GM21528 (cell line): ENCODE data around the gene AGRN.
"Not testable (repeated sequence)": the region's sequence is repeated elsewhere in the genome, so short reads cannot be mapped to it uniquely, and the experiment has no call there.

Experiments
- ATAC-seq: cut with Tn5 transposase; IDR thresholded peaks from one replicate; pipeline ENCODE4 v1.9.1; 2021; ENCODE audit warnings: mild to moderate bottlenecking, moderate library complexity; ENCODE audit not compliant: unreplicated experiment, low FRiP score

The AGRN gene

DNA sequence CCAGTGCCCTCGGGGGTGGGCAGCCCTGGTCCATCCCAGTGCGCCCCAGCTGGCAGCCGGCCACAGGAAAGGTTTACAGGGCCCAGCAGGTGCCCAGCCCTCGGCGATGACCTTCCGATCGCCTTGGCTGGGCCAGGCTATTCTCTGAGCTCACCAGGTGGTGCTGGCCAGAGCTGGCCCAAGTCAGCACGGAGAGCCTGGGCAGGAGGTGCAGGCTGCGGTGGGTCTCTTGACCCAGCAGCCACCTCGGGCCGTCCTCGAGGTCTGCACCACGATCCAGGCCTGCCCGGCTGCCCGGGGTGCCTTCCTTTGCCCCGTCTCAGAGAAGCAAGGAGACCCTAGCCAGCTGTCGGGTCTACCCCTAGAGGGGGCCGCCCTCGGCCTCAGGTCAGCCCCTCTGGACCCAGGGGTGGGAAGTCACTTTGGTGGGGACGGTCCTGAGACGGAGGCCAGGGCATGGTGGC, 38.4 kb upstream of the AGRN start:
- ATAC-seq, result no peak

DNA sequence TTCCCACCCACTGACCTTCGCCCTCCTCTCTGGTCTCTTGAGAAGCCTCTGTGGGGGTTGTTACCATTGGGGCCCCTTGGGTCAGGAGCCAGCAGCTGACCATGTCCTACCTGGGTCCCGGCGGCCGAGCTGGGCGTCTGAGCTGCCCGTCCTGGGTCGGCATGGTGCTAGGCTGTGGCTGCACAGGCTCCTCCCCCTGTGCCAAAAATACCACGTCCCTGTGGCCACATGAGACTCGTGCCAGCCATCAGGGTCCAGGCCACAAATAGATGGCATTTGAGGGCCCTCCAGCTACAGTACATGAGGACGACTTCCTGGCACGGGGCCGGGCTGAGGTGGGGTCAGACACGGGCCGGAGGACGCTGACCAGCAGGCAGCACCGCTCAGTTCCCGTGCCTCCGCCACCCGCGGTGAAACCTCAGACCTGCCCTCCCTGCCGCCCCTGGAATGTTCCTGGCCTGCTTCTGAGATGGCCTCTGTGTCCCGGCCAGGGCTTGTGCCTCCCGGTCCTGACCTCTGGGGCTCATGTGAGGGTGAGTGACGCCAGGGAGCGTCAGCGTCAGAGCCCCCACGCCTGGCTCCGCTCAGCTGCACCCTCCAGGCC, 37.9 kb upstream of the AGRN start, which contains the start of gene PERM1:
TSS of gene PERM1 (minus strand) at position 139 of the 604 bp plus-strand sequence. CDS start 1,064 bp downstream, outside the sequence.
- no peak for ATAC-seq

DNA sequence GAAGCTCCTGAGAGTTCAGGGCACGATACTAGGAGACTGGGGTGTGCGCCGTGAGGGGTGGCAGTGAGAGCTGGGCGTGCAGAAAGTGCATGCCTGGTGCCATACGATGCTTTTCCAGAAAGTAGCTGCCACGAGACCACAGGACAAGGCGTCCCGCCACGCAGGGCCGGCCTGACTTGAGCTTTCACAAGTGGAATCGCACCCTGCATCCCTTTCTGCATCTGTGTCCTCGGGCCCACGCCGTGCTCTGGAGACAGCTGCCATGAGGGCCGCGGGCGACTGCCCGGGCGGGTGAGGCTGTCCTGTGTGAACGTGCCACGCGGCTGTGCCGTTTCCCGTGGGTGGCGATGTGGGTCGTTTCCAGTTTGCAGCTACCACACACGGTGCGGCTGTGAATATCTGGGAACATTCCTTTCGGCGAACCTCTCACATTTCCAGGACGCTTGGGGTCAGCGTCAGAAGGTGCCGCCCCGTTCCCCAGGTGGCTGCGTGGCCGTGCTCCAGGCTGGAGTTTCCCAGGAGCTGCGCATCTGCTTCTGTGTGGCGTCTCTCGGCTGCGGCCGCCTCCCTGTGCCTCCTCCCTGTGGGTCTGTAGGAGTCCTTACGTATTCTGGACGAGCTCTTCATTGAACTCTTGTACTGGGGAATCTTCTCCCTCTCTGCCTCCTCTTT, 37.0 kb upstream of the AGRN start:
- ATAC-seq, result no peak

DNA sequence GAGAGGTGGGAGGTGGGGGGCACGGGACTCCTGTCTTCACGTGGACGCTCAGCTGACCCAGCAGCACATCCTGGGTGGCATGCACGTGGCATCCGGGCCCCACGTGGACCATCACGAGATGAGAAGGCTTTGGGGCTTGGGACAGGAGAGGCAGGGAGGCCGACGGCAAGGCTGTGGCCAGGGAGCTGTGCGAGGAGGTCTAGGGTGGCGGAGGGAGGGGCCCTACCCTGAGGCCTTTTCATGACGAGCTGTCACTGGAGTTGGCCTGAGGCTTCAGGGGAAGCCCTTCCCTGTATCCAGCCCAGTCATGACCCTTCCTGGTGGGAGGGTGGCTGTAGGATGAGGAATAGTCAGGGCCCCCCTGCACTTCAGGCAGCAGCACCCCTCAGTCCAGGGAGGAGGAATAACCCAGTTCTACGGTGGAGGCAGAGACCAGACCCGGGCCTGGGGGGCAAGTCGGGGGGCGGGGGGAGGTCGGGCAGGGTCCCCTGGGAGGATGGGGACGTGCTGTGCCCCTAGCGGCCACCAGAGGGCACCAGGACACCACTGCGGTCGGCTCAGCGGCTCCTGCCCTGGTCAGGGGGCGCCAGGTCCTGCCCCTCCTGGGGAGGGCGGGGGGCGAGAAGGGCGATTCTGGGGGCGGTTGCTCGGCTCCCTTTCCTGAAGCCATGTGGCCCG, 36.0 kb upstream of the AGRN start:
- no peak for ATAC-seq

DNA sequence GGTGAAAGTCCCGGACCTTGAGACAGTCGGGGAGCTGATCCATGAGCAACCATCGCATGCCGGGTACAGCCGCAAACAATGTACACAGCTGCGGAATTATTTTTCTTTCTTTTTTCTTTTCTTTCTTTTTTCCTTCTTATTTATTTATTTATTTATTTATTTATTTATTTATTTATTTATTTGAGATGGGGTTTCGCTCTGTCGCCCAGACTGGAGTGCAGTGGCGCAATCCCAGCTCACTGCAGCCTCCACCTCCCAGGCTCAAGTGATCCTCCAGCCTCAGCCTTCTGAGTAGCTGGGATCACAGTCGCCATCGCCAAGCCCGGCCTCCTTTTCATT, 35.5 kb upstream of the AGRN start:
- ATAC-seq, result no peak

DNA sequence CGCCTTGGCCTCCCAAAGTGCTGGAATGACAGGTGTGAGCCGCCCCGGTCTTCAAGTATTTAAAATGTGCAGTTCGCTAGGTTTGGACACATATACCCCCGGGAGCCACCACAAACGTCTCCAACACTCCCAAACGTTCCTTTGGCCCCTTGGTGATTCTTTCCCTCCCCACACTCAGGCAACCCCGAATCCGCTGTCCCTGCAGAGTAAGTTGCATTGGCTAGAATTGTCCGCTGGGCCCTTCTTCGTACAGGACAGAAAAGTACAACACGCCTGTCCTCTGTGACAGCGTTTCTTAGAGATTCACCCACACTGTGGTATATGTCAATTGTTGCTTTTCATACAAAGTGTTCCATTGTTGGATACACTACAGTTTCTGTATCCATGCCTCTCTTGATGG, 34.8 kb upstream of the AGRN start:
- no peak for ATAC-seq

DNA sequence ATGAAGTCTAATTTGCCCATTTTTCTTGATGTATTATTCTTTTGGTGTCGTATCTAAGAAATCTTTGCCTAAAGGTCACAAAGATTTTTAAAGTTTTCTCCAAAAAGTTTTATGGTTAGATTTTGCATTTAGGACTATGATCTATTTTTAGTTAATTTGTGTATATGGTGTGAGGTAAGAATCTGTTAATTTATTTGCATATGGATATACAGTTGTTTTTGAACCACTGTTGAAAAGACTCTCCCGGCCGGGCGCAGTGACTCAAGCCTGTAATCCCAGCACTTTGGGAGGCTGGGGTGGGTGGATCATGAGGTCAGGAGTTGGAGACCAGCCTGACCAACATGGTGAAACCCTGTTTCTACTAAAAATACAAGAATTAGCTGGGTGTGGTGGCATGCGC, 31.9 kb upstream of the AGRN start:
- ATAC-seq, result not testable (repeated sequence)

DNA sequence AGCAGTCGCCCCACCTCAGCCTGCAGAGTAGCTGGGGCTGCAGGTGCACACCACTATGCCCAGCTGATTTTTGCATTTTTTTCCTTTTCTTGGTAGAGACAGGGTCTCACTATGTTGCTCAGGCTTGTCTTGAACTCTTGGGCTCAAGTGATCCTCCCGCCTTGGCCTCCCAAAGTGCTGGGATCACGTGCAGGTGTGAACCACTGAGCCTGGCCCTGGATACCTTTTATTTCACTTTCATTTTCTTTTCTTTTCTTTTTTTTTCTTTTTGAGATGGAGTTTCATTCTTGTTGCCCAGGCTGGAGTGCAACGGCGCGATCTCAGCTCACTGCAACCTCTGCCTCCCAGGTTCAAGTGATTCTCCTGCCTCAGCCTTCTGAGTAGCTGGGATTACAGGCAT, 28.6 kb upstream of the AGRN start:
- not testable (repeated sequence) for ATAC-seq

DNA sequence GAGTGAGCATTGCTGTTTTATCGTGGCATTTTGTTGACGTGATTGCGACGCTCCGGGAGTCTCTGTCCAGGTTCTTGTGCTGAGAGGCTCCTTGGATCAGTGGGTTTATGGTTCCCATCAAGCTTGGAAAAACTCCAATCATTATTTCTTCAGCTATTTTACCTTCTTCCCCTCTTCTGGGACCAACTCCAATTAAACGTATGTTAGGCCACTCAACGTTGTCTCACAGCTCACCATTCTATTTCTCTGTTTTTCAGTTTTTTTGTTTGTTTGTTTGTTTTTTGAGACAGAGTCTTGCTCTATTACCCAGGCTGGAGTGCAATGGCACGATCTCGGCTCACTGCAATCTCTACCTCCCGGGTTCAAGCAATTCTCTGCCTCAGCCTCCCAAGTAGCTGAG, 28.0 kb upstream of the AGRN start:
- no peak for ATAC-seq

DNA sequence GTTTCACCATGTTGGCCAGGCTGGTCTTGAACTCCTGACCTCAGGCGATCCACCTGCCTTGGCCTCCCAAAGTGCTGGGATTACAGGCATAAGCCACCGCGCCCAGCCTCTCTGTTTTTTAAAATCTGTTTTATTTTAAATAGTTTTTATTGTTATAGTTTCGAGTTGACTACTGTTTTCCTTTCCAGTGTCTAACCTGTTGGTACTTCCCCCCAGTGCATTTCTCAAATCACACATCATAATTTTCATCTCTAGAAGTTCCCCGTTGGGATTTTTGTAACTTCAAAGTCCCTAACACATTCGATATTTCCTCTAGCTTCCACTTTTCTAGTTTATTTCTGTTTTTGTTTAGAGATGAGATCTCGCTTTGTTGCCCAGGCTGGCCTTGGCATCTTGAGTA, 27.6 kb upstream of the AGRN start:
- no peak for ATAC-seq

DNA sequence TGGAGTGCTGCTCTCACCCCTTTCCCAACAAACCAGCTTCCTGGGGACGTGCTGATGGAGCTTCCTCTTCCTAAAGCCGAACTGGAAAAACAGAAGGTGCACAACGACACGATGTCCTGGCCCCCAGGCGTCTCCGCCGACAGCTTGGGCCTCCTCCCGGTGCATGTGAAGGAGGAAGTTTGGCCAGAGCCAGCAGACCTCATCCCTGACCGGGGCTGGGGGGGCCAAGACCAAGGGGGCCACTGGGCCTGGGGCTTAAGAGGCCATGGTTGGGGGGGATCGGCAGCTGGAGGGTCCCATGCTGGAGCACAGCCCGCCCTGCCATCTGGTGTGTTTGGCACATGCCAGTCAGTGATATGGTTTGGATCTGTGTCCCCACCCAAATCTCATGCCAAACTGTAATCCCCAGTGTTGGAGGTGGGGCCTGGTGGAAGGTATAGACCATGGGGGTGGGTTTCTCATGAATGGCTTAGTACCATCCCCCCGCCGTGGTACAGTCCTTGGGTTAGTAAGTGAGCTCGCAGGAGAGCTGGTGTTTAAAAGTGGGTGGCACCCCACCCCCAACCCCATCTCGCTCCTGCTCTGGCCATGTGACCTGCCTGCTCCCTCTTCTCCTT, 26.4 kb upstream of the AGRN start:
- ATAC-seq, result no peak

DNA sequence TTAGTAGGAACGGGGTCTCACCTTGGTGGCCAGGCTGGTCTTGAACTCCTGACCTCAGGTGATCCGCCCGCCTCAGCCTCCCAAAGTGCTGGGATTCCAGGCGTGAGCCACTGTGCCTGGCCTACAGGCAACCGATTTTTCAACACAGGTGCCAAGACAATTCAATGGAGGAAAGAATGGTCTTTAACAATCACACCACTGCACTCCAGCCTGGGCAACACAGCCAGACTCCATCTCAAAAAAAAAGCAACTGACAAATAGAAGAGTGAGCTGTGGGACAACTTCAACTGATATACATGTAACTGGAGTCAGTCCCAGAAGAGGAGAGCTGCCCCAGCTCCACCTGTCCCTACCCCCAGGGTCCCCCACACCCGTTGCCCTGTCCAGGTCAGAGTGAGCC, 25.4 kb upstream of the AGRN start:
- not testable (repeated sequence) for ATAC-seq

DNA sequence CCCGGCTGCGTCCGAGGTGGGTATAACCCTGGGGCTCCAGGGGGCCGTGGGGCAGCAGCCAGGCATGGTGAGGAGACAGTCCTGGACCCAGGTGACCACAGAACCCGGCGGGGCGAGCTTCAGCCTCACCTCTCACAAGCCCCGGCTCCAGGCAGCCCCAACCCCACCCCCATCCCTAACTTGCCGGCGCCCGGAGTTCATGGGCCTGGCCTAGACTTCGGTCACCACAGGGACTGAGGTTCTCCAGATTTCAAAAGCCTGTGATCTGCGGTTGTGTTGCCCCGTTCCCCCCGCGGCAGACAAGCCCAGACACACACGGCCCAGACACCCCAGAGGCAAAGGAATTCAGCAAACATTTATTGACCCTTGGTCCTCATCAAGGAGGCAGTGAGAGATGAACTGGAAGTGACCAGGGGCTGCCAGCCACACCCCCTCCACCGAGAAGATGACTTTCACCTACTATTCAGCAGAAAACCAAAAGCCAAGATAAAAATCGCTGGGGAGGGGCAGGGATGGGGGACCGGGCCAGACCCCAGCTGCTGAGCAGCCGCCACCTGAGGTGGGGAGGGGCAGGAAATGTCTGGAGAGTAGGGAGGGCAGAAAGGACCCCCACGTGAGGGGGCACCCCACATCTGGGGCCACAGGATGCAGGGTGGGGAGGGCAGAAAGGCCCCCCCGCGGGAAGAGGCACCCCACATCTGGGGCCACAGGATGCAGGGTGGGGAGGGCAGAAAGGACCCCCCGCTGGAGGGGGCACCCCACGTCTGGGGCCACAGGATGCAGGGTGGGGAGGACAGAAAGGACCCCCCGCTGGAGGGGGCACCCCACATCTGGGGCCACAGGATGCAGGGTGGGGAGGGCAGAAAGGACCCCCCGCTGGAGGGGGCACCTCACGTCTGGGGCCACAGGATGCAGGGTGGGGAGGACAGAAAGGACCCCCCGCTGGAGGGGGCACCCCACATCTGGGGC, 24.0 kb upstream of the AGRN start:
- ATAC-seq, result no peak

DNA sequence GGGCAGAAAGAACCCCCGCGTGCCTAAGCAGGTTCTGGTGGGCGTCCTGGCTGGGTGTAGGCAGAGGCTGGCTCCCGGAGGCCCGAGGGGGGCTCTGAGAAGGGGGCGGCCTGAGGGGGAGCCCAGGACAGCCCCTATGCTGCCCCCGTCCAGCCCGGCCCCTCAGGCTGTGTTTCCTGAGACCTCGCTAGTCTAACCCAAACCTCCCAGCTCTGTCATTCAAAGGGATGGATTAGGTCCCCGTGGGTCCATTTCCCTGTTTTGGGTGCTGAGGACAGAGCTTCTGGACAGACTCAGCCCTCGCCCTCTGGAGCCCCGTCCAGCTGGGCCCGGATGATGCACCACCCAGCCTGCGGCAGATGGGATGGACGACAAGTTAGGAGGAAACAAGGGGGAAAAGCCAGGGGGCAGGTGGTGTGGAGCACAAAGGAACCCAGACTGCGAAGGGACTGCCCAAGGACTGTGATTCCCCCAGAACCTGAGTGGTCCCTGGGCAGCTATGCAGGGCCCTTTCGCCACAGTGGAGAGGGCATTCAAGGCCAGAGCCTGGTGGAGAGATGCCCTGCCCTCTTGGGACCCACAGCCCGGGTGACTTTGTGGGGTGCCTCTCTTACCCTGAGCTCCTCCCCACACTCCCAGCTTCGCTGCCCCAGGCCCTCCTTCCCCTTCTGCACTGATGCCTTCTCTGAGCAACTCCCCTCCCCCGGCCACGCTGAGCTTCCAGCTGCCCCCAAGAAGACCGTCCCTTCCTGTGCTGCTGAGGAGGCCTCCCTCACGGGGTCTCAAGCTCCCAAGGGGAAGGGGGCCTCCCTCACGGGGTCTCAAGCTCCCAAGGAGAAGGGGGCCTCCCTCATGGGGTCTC, 22.8 kb upstream of the AGRN start:
- no peak for ATAC-seq

DNA sequence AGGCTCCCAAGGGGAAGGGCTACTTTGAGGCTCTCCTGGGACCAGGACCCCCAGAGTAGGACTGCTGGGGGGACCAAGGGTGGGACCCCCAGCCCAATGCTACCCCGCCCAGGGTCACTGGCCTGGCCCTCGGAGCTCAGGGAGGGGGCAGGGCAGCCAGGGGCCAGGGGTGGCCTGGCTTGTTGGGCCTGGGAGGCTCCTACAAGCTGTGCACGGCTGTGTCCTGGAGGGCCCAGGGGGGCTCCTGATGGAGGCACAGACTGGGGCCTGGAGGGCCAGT, 22.3 kb upstream of the AGRN start:
- no peak for ATAC-seq

DNA sequence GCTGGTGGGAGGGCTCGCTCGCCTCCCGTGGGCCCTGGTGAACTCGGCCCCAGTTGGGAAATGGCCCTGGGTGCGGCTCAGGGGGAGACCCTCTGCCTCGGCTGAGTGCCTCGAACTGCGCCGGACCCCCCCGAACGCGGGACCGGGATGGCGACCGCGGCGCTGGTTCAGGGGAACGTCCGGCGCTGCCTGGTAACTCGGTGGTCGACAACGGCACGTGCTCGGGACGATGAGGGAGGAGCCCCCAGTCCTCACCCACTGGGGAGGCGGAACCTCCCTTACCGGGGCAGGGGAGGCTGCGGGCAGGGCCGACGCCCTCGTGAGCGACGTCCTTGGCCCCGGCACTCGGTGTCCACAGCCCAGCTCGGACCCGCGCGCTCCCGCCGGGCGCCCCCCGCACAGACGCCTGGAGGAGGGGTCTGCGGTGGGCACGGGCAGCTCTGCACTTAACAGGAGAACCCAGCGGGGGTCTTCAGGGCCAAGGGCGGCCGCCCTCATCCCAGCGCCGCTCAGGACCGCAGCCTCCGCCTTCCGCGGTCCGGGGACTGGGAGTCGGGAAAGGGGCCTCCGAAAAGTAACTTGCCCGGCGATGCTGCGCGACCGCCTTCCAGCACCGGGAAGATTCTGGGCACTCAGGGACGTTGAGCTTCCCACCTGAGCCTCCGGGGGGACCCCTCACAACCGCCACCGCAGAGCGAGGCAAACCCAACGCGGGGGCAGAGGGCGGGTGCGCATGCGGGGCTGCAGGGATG, 21.8 kb upstream of the AGRN start:
- no peak for ATAC-seq

DNA sequence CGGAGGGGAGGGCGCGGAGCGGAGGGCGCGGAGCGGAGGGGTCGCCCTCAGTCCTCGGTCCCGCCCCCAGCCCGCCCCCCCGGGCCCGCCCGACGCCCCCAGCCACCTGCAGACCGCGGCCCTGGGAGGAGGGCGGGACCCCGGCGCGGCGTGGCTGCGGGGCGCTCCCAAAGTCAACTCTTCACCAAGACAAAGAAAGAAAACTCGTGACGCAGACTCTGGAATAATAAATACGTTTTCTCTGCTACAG, 21.2 kb upstream of the AGRN start:
- no peak for ATAC-seq

DNA sequence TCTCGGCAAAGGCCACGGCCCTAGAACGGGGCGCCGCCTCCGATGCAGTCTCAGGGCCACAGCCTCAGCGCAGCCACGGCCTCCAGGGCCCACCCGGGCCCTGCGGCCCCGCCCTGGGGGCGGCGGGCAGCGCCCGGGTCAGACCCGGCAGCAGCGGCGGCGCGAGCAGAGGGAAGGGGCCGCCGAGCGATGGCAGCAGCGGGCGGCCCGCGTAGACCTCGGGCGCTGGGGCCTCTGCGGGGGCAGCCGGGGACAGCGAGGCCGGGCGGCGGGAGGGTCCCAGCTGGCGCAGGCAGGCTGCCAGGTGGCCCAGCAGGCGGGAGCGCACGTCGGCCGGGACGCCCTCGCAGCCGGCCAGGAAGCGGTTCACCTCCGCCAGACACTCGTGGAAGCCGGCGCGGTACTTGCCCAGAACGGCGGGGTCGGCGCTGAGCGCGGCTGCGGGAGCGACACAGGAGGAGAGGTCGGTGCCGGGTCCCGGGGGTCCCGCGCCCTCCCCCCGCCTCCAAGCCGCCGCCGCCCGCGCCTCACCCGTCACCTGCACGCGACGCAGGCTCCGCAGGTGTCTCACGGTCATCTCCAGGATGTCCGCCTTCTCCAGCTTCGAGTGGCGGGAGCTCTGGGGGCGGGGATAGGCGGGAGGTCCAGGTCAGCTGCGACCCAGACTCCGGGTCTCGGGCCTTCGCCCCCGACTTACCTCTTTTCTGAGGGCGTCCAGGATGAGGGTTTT, 20.8 kb upstream of the AGRN start:
- ATAC-seq, result no peak
